ENCODE measurements around the gene STARD10.

DNA sequence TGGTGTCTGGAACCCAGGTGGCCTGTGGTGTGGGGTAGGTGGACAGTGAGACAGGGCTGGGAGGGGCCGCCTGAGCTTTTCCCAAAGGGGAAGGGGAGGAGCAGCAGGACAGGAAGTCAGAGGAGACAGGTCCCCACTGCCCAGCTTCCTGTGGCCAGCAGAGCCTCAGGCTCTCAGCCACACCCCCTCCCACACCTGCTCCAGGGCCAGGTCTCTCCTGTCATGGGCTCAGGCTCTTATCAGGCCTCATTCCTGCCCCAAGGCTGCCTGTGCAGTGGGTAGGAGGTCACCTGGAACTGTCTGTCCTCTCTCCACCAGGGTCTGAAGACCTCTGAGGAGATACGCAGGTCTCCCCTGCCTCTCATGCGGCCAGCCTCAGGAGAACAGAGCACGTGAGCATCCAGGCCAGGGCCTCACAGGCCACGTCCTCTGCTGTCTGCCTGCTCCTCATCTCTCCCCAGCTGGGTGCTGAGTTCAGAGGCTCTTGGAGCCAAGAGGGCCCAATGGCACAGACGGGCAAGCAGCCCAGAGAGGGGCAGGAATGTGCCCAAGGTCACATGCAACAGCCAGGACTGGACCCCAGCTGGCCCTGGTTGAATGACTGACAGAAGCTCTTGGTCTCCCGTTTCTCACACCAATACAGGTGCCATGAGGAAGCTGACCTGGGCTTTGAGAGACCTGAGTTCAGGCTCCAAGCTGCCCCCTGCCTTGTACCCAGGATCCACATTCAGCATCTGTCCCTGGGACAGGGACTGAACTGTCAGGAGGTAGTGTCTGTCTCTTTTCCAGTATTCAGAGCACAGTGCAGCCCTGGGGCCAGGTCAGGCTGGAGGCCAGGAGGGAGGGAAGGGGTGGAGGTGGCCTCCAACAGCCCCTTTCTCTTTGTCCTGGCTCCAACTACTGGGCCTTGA, 16.7 kb downstream of the STARD10 start:
- TF ChIP-seq CTCF (IDR thresholded peaks at IDR 0.05): no peak
- peak; percentile 36 for TF ChIP-seq POLR2A (IDR thresholded peaks at IDR 0.05)
